Measurements from ENCODE around the gene TNIP1. TPM values are rescaled to one million over a fixed set of nuclear protein-coding genes. Genes with fewer than 3 reads are reported as not detected.

Gene TNIP1
- total RNA-seq, 2 donors from 2014 or later: 80.4 to 101 TPM

DNA sequence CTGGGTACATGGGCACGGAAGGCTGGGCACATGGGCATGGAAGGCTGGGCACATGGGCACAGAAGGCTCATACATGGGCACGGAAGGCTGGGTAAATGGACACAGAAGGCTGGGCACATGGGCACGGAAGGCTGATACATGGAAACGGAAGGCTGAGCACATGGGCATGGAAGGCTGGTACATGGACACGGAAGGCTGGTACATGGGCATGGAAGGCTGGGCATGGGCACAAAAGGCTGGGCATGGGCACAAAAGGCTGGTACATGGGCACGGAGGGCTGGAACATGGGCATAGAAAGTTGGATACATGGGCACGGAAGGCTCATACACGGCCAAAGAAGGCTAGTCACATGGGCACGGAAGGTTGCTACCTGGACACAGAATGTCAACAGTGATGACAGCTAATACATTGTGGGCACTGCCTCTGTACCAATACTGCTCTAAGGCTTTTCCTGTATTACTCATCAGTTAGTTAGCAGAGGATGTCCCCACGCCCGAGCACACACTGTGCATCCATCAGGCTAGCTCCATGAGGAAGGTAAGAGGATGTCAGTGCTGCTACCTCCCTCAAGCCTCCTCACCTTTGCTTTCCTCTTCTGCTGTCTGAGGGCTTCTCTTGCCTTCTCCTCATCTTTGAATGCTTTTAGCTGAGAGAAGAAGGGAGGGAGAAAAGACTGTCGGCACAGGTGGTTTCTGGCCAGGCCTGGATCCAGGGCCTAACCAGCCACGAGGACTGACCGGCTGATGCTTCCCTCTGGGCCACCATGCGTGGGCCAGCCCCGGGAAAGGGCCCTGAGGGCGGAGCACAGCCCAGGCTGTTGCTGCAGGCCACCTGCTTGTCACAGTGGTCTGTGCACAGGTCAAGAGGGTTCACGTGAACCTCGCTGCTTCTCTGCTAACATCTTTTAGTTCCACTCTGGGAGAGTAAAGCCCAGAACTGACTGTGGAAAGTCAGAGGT, 46.1 kb downstream of the TNIP1 start:
- intact Hi-C loops (cut with DNase I): no loop called here
- DNase-seq (no peak), ATAC-seq (no peak)

DNA sequence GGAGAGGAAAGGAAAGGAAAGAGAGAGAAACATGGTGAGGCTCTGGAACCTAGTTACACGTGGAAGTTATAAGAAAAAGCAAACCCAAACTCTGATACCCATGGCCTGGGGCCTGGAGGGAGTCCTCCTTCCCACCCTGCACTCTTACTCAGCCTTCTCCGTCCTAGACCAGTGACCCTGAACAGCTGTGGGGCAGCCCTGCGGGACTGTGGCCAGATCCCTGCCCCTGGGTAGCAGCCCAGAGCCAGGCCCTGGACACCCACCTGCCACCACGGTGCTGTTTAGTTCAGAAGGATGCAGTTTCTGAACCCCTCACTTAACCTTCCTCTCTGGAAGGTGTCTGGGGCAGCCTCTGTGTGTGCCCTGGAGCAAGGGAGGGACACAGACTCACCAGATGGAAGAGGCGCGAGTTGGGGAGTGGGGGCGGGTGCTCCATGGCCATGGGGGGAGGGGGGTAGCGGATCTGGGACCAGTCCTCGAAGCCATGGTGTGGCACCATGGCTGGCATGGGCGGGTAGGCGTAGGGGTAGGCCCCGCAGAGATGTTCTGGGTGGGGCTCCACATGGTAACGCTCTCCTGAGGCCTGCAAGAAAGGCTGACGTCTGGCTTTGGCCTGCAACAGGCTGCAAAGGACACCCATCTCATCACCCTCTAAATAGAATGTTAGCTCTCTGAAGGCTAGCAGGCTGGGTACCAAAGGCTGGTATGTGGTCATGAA, 47.5 kb downstream of the TNIP1 start:
- DNase-seq: no peak
- intact Hi-C loops (cut with DNase I): no loop called here
- ATAC-seq: no peak

DNA sequence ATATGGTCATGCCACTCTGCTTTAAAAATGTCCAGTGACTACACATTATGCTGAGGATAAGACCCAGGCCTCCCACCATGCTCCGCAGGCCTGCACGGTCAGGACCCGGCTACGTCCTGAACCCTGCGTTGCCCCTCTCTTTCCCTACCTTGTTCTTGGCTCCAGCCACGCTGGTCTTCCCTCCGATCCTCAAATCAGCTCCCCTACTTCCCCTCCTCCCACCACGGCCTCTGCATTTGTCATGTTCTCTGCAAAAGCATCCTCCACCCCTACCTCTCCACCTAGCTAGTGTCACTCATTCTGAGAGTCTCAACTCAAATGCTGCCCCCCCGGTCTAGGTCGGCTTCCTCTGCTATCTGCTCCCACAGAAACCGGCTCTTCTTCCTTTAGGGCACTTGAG, 49.3 kb downstream of the TNIP1 start:
- ATAC-seq: no peak
- intact Hi-C loops (cut with DNase I): no loop called here
- no peak for DNase-seq

DNA sequence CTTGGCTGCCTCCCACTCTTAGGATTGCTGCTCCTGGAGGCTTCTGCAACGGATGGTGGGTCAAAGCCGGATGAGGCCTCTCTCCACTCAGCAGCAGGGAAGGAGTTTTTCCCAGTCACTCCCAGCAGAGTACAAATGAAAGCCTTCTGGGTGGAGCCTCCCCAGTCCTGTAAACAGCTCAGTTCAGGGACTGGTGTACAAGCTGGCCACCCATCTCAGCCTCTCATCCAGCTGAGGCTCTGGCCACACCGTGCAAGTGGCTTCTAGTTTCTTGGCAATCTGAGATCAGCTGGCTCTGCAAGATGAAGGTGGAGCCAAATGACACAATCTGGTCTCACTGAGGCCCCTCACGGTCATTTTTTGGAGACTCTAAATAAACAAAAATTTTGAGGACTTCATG, 50.5 kb downstream of the TNIP1 start:
- intact Hi-C loops (cut with DNase I): no loop called here
- ATAC-seq: peak; percentile 75 to 87
- DNase-seq: peak; percentile 61

DNA sequence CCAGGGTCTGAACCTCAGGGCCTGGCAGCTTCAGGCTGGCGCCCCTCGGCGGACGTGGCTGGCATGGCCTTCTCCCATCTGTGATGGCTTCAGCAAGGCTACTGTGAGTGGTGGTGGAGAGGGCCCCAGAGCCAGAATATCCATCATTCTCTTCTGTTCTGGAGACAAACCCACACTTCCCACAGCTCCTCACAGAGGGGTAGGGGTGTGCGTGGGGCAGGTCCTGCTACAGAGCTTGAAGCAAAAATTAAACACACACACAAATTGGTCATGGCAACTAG, 50.8 kb downstream of the TNIP1 start:
- DNase-seq (no peak), ATAC-seq (peak in 1 of 2 donors; percentile 2)
- intact Hi-C loops (cut with DNase I): no loop called here

DNA sequence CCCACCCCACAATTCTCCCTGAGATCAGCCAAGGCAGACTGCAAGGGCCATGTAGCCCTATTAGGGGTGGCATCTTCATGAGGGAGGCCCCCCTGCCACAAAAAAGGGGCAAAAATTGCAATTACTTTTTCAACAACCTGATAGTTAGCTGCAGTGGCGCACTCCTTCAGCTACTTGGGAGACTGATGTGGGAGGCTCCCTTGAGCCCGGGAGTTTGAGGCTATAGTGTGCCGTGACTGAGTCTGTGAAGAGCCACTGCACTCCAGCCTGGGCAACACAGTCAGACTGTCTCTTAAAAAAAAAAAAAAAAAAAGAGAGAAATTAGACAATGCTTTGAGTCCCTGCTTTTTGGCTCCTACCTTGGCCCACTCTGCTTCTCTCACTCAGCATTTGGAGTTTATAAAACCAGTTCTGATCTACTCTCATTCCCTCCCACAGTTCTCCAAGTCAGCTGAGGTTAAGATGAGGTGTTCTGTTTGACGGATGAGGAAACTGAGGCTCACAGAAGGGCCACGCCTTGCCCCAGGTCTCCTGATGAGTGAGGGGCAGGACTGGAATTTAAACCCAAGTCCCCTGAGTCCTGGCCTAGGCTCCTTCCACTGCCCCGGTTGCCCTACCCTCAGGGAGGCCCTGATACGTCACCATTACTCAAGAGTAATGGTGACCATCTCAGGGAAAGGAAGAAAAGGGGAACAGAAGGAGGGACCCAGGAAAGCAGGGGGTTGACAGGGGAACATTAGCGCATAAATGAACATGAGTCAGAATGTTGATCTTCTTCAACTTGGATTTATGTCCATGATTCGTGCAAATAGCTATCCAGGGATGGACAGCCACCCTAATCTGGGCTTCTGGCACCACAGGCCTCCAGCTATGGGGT, 51.4 kb downstream of the TNIP1 start:
- no peak for ATAC-seq
- intact Hi-C loops (cut with DNase I): no loop called here
- DNase-seq: no peak

DNA sequence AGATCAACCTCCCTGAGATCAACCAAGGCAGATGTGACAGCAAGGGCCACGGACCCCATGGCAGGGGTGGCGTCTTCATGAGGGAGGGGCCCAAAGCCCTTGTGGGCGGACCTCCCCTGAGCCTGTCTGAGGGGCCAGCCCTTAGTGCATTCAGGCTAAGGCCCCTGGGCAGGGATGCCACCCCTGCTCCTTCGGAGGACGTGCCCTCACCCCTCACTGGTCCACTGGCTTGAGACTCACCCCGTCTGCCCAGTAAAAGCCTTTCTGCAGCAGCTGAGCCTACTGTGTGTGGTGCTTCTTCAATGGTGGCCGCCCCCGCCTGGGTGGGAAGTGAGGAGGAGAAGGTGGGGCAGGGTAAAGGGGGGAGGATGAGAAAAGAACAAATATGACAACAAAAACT, 52.1 kb downstream of the TNIP1 start:
- DNase-seq: no peak
- ATAC-seq: no peak
- intact Hi-C loops (cut with DNase I): no loop called here

DNA sequence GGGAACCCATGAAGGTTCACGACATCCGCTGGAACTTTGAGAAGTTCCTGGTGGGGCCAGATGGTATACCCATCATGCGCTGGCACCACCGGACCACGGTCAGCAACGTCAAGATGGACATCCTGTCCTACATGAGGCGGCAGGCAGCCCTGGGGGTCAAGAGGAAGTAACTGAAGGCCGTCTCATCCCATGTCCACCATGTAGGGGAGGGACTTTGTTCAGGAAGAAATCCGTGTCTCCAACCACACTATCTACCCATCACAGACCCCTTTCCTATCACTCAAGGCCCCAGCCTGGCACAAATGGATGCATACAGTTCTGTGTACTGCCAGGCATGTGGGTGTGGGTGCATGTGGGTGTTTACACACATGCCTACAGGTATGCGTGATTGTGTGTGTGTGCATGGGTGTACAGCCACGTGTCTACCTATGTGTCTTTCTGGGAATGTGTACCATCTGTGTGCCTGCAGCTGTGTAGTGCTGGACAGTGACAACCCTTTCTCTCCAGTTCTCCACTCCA, 52.8 kb downstream of the TNIP1 start:
- ATAC-seq: no peak
- intact Hi-C loops (cut with DNase I): no loop called here
- no peak for DNase-seq

- DNase-seq: peak; percentile 60
- ATAC-seq: peak in 1 of 2 donors; percentile 11
- intact Hi-C loops (cut with DNase I): no loop called here
Observed at GRCh38 chr5:151026679-151027078, 54.2 kb downstream of the TNIP1 start.

DNA sequence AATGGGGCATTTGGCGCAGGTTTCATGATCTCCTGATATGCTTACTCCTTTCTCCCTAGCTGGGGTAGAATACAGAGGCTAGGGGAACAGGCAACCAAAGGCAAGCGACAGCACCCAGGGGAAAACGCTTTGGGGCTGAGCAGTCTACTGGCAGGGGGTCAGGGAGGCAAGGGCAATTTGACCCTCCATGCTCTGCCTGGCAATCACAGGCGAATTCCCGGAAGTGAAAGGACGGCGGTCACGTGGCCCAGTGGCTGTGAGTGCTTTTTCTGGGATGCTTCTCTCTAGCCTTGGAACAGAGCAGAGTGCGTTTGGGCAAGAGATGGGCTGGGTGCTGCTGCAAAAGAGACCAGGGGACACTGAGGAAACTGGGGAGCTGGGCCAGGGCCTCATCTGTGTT, 54.7 kb downstream of the TNIP1 start:
- intact Hi-C loops (cut with DNase I): no loop called here
- DNase-seq (peak; percentile 42), ATAC-seq (peak in 1 of 2 donors; percentile 25)

GRCh38 chr5:151025250-151025606, 55.6 kb downstream of the TNIP1 start:
- no peak for DNase-seq
- no peak for ATAC-seq
- intact Hi-C loops (cut with DNase I): no loop called here

- ATAC-seq (no peak), DNase-seq (no peak)
- intact Hi-C loops (cut with DNase I): no loop called here
Observed at GRCh38 chr5:151024440-151025249, 56.2 kb downstream of the TNIP1 start.

- peak; percentile 6 to 44 for ATAC-seq
- intact Hi-C loops (cut with DNase I): no loop called here
- peak; percentile 80 for DNase-seq
Observed at GRCh38 chr5:151023651-151024050, 57.2 kb downstream of the TNIP1 start.

DNA sequence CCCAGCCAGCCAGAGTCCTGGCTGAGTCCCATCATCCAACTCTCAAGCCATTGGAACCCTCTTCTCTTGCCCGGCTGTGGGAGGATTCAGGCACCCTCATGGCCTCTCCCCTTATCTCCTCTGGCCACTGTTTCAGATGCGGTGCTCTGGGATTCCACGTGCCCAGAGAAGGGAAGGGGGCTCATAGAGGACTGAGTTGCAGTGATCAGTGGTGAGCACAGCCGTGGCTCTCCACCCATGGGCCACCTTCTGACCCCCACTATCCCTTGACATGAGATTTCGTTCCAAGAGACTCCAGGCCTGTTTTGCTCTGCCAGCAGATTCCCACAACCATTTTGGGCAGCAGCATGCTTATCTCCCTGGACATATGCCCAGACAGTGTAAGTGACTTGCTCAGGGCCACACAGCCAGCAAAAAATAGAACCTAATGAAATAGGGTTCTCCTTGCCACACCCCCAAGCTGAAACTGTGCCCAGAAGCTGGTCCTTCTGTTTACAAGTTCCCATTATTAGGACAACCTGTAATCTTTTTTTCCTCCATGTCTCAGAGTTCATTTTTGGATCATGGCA, 57.7 kb downstream of the TNIP1 start:
- ATAC-seq: peak; percentile 16 to 63
- intact Hi-C loops (cut with DNase I): no loop called here

DNA sequence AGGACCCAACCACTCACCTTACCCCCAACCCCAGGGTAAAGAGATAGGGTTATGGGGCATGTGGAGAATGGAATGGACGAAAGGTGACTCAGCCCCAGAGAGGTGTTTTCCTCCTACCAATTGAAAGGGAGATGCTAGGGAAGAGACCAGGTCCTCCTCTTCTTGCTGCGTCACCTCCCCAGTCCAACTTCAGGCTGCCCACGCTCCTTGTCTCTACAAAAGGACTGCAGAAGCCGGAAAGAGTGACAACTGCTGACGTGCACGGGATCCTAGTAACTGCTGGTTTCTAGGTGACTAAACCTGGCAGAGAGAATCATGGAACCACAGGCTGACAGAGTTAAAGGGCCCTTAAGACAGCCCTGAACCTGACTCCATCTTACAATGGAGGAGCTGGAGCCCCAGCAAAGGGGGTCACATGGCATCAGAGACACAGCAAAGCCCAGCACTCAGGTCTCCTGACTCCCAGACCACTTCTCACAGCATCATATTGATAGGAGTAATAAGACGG, 58.3 kb downstream of the TNIP1 start:
- intact Hi-C loops (cut with DNase I): no loop called here
- DNase-seq (peak; percentile 63), ATAC-seq (peak in 1 of 2 donors; percentile 25)

More for the DNA sequence above, 57.7 kb downstream of the TNIP1 start:
- peak; percentile 89 for DNase-seq

DNA sequence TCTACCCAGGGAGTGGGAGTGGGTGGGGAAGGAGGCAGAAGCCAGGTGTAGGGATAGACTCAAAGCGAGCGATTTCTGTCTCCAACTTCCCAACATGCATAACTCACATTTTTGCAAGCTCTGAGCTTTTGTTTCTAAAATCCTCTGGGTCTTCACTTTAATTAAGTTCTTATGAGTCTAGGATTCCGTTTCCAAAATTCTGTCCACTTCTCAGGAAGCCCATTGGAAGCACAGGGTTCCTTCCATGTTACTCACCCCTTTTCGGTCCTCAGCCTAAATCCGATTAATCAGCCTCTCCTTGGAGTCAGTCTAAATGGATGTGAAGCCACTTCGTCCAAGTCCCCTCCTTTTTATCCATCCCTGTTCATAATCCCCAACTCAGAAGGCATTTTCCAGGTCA, 59.1 kb downstream of the TNIP1 start:
- intact Hi-C loops (cut with DNase I): no loop called here
- ATAC-seq (no peak), DNase-seq (no peak)

- DNase-seq: peak; percentile 95
- peak; percentile 84 to 93 for ATAC-seq
- intact Hi-C loops (cut with DNase I): no loop called here
Observed at GRCh38 chr5:151020304-151021110, 60.3 kb downstream of the TNIP1 start, which contains the start of gene GPX3. TSS of gene GPX3 (plus strand) at chr5:151020591. CDS start at chr5:151020655, 64 bp downstream.
